ENCODE measurements around the gene NHERF1. TPM values are rescaled to one million over a fixed set of nuclear protein-coding genes. Genes with fewer than 3 reads are reported as not detected.

The NHERF1 gene
- total and polyA plus RNA-seq, 2 of the 13 experiments (the other 11 are each of a cell fraction or from before 2014, with no cell fraction given), result 169 to 269 TPM

- TF ChIP-seq LRRFIP1 (CRISPR knock-in tag; conservative IDR thresholded peaks at IDR 0.05) (no peak), HOXA5 (CRISPR knock-in tag; IDR thresholded peaks at IDR 0.05) (no peak), ELK4 (CRISPR knock-in tag; IDR thresholded peaks at IDR 0.05; ENCODE audit: borderline replicate concordance) (no peak), FOXP1 (IDR thresholded peaks at IDR 0.05) (no peak), FOXP1 (CRISPR knock-in tag; IDR thresholded peaks at IDR 0.05) (peak; percentile 76), CAMTA2 (CRISPR knock-in tag; IDR thresholded peaks at IDR 0.05; ENCODE audit: borderline replicate concordance) (0 out of 2 replicates have a peak, but pooled peaks have one; percentile 45), POGZ (CRISPR knock-in tag; IDR thresholded peaks at IDR 0.05) (peak; percentile 37; the same call in 1 of the 2 replicates), MTA3 (CRISPR knock-in tag; IDR thresholded peaks at IDR 0.05) (no peak), ZNF761 (CRISPR knock-in tag; conservative IDR thresholded peaks at IDR 0.05) (no peak), CC2D1A (CRISPR knock-in tag; IDR thresholded peaks at IDR 0.05) (no peak), EED (CRISPR knock-in tag; IDR thresholded peaks at IDR 0.05) (peak; percentile 47; the same call in 1 of the 2 replicates), ZNF597 (CRISPR knock-in tag; IDR thresholded peaks at IDR 0.05) (no peak), CBFB (CRISPR knock-in tag; IDR thresholded peaks at IDR 0.05) (no peak; the same call in 1 of the 2 replicates), ZNF841 (CRISPR knock-in tag; IDR thresholded peaks at IDR 0.05; ENCODE audit: borderline replicate concordance) (no peak), MIER3 (CRISPR knock-in tag; IDR thresholded peaks at IDR 0.05; ENCODE audit: borderline replicate concordance) (peak; percentile 87; the same call in 1 of the 2 replicates), SNAI1 (CRISPR knock-in tag; IDR thresholded peaks at IDR 0.05; ENCODE audit: borderline replicate concordance) (no peak), ZSCAN25 (CRISPR knock-in tag; IDR thresholded peaks at IDR 0.05) (peak; percentile 76), KDM4B (CRISPR knock-in tag; IDR thresholded peaks at IDR 0.05) (peak; percentile 73; the same call in 1 of the 2 replicates), EHMT2 (IDR thresholded peaks at IDR 0.05; ENCODE audit: borderline replicate concordance, low read depth, low read length) (no peak), TRIM22 (IDR thresholded peaks at IDR 0.05) (no peak), TFE3 (CRISPR knock-in tag; IDR thresholded peaks at IDR 0.05) (0 out of 2 replicates have a peak, but pooled peaks have one; percentile 26), JUN (CRISPR knock-in tag; IDR thresholded peaks at IDR 0.05) (no peak), ZNF225 (CRISPR knock-in tag; IDR thresholded peaks at IDR 0.05) (0 out of 2 replicates have a peak, but pooled peaks have one; percentile 17)
Measured at GRCh38 chr17:74738051-74738996, 10.1 kb upstream of the NHERF1 start (continued).
